ENCODE data around the gene CD247. TPM values are rescaled to one million over a fixed set of nuclear protein-coding genes. Genes with fewer than 3 reads are reported as not detected.
A peak's percentile ranks its signal among the peaks of the same experiment; 100 is the strongest.

The CD247 gene
- total and polyA plus RNA-seq, 9 of the 15 experiments (the other 6 are each of a cell fraction or from before 2014, with no cell fraction given), result 0.08 to 0.42 (median 0.28) TPM; not detected in 5

DNA sequence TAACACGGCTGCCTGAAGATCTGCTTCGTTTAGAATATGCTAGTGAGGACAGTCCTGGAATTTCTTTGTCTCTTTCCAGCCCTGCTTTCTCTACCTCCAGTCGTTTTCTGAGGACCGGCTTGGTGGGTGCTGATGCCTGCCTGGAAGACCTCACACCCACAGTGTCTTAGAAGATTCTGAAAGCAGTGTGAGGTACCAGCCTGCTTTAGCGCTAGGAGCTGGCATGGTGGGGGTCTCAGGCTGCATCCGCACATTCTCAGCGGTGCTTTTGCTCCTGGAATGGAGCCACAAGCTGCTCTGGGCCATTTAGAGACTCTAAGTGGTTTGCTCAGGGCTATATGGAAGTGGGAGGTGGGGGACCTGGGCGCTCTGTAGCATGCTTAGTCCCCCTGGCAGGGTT lies 61.4 kb downstream of the CD247 start:
- Histone ChIP-seq H4K20me1 (replicated peaks; ENCODE audit: control insufficient read depth, insufficient read depth, low read length) (no peaks in the 10 kb centered on the region; the same call in 1 of the 2 replicates), H2AFZ (ENCODE audit: low read depth, low read length) (0 out of 2 replicates have a peak overlapping the region, but pooled peaks have one; percentile 20), H3K79me2 (ENCODE audit: control insufficient read depth, insufficient read depth, low read length) (no peaks in the 10 kb centered on the region), H3K4me3 (no peak overlapping the region), H3K9me1 (ENCODE audit: control insufficient read depth, insufficient read depth, low read length) (no peaks in the 10 kb centered on the region), H3K27me3 (ENCODE audit: control insufficient read depth in 2 of 2, insufficient read depth in 2 of 2, low read length in 2 of 2) (peaks cover 41 to 62% of the 10 kb centered on the region in 2 experiments), H3K36me3 (ENCODE audit: control insufficient read depth, insufficient read depth, low read length) (no peaks in the 10 kb centered on the region), H3K9ac (ENCODE audit: insufficient read depth in 1 of 2, low read depth in 2 of 2, low read length in 2 of 2) (no peak overlapping the region), H3K27ac (ENCODE audit: extremely low read depth, low read depth, low read length) (no peak overlapping the region), H3K9me3 (replicated peaks; ENCODE audit: control insufficient read depth, insufficient read depth, low read depth, low read length) (no peaks in the 10 kb centered on the region), H3K4me2 (ENCODE audit: insufficient read depth, low read length) (no peak overlapping the region), H3K4me1 (replicated peaks in 1 of 2; ENCODE audit: control insufficient read depth in 2 of 2, insufficient read depth in 2 of 2, low read length in 2 of 2) (peaks cover 8 to 21% of the 10 kb centered on the region in 2 experiments)
- no peak for TF ChIP-seq ARID3A (IDR thresholded peaks at IDR 0.05; ENCODE audit: borderline replicate concordance, low read depth, low read length)
- no peak for TF ChIP-seq SREBF1 (IDR thresholded peaks at IDR 0.05; ENCODE audit: borderline replicate concordance, low read depth, low read length)
- TF ChIP-seq EP300 (IDR thresholded peaks at IDR 0.05; ENCODE audit: low read length), result no peak
- TF ChIP-seq, protein P1, sequence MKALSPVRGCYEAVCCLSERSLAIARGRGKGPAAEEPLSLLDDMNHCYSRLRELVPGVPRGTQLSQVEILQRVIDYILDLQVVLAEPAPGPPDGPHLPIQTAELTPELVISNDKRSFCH (CRISPR knock-in tag; IDR thresholded peaks at IDR 0.05), result no peak
- TF ChIP-seq, protein P1 (tag; IDR thresholded peaks at IDR 0.05), result no peak
- no peak for TF ChIP-seq HDAC1 (IDR thresholded peaks at IDR 0.05)
- TF ChIP-seq HMBOX1 (IDR thresholded peaks at IDR 0.05), result 0 out of 2 replicates have a peak, but pooled peaks have one; percentile 33
- TF ChIP-seq GMEB1 (CRISPR knock-in tag; IDR thresholded peaks at IDR 0.05), result no peak
- 16% methylated on average over 8 of the region's 8 CpGs for WGBS (ENCODE audit: insufficient coverage, low coverage, missing lambda C conversion rate)
- in situ Hi-C loops (cut with MboI), result no loop called here
- intact Hi-C loops (cut with micrococcal nuclease), result no loop called here
- POLR2A ChIA-PET, result interaction anchor here (1.0 to 1.6 kb wide), 4 partner anchors 10 to 77 kb away, joined by 3 to 6 read pairs (median 4); no protein-coding TSS in a partner anchor
- FAIRE-seq (no peak), ATAC-seq (peak; percentile 3; the same call in 1 of the 3 replicates), DNase-seq (ENCODE audit: extremely low read depth in 1 of 4, low spot score in 3 of 4) (no peak)
- BruUV-seq (replicated peaks), result no TSS peak
- CTCF ChIA-PET (ENCODE audit: low intra/inter-chr PET ratio), result no interaction called here
